HG02798 (cell line): ENCODE results near the gene CBX7.
A peak's percentile ranks its signal among the peaks of the same experiment; 100 is the strongest.

Experiments used
- ATAC-seq: cut with Tn5 transposase; IDR thresholded peaks from one replicate; pipeline ENCODE4 v1.9.1; 2021; ENCODE audit warnings: mild to moderate bottlenecking; ENCODE audit not compliant: unreplicated experiment, poor library complexity

CBX7 gene

DNA sequence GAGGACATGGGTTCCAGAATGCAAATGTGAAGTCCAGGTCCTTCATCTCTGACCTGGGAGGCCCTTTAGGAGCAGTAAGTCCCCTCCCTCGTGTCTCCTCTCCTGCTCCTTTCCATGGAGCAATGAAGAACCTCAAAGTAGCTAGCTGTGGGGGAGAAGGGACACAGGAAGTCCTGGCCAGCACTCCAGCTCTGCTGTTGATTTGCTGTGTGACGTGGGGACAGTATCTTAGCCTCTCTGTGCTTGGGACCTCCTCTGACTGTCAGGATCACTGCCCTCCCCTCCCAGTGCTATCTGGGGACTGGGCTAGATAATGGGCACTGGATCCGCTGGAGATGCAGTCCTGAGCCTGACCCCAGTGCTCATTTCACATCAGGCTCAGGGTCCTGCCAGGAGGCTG, 56.5 kb downstream of the CBX7 start:
- no peak for ATAC-seq

GRCh38 chr22:39094717-39095389, 57.6 kb downstream of the CBX7 start:
- ATAC-seq, result no peak

- peak; percentile 33 for ATAC-seq
These were observed 60.2 kb downstream of the CBX7 start for GRCh38 chr22:39092111-39092862.

DNA sequence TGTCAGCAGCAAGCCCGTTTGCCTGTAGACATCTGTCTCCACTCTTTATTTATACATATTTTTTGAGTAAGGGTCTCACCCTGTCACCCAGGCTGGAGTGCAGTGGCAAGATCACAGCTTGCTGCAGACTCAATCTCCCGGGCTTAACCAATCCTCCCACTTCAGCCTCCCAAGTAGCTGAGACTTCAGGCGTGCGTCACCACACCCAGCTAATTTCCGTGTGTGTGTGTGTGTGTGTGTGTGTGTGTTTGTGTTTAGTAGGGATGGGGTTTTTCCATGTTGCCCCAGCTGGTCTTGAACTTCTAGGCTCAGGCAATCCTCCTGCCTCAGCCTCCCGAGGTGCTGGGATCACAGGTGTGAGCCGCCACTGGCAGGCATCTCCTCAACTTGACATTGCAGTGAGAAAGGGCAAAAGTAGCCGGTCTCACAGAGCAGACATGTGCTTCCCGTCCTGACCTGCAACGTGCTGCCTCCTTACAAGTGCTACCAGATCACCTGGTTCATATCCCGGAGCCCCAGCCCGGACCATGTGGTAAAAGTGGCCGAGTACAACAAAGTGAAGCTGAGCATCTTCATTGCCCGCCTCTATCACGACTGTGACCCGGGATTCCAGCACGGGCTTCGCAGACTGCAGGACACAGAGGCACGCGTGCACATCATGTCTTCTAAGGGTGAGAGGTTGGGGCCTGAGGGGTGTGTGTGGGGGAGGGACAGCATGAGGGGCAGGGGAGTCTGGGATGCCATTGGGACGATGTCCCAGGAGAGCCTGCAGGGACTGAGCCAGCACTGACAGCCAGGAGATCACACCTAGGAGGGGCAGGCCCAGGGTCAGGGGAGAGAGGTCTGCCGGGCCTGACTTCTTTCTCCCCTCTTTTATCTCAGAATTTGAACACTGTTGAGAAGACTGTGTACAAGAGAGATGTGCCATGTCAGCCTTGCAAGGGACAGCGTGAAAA, 61.1 kb downstream of the CBX7 start:
- ATAC-seq, result peak; percentile 8

DNA sequence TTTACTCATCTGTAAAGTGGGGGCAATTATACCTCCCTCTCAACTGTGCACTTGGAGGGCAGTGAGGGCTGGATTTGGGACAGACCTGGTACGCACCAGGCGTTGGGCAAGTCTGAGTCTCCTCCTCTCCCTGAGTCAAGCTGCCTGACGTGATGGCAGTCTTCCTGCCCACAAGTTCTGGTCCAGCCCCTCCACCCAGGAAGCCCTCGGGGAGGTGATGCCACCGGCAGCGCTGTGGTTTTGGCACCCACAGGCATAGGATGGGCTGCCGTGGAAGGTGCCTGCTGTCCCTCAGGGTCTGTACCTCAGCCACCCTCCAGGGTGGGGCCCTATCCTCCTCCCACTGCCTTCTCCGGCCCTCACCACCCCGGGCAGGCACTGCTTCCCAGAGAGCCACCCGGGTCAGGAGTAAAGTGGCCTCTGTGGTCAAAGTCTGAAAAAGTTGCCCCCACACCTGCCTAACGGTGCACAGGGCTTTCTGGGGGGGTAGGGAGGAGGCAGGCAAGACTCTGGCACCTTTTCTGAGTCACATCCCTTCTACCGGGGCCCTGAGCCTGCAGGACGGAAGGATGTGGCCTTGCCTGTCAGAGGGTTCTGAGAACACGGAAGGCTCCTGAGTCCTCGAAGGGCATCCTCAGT, 61.9 kb downstream of the CBX7 start:
- ATAC-seq, result no peak

- ATAC-seq, result no peak
These were observed 62.6 kb downstream of the CBX7 start for GRCh38 chr22:39089928-39090327.

DNA sequence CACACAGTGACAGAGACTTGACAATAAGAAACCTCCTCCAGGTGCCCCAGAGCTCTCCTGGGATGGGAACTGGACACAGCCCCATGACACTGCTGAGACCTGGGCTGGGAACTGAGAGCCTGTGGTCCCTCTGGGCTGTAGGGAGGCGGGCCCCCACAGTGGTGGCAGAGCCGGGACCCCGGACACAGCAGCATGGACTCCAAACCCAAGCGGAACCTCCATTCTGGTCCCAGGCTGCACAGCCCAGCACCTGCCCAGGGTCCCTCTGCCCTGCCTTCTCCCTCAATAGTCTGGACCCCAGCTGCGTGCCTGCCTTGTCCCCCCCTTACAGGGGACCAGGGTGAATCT, 63.8 kb downstream of the CBX7 start:
- ATAC-seq, result no peak

GRCh38 chr22:39087881-39088684, 64.4 kb downstream of the CBX7 start:
- ATAC-seq, result no peak

GRCh38 chr22:39087098-39087497, 65.4 kb downstream of the CBX7 start:
- no peak for ATAC-seq

GRCh38 chr22:39084666-39085065, 67.8 kb downstream of the CBX7 start:
- ATAC-seq, result no peak

DNA sequence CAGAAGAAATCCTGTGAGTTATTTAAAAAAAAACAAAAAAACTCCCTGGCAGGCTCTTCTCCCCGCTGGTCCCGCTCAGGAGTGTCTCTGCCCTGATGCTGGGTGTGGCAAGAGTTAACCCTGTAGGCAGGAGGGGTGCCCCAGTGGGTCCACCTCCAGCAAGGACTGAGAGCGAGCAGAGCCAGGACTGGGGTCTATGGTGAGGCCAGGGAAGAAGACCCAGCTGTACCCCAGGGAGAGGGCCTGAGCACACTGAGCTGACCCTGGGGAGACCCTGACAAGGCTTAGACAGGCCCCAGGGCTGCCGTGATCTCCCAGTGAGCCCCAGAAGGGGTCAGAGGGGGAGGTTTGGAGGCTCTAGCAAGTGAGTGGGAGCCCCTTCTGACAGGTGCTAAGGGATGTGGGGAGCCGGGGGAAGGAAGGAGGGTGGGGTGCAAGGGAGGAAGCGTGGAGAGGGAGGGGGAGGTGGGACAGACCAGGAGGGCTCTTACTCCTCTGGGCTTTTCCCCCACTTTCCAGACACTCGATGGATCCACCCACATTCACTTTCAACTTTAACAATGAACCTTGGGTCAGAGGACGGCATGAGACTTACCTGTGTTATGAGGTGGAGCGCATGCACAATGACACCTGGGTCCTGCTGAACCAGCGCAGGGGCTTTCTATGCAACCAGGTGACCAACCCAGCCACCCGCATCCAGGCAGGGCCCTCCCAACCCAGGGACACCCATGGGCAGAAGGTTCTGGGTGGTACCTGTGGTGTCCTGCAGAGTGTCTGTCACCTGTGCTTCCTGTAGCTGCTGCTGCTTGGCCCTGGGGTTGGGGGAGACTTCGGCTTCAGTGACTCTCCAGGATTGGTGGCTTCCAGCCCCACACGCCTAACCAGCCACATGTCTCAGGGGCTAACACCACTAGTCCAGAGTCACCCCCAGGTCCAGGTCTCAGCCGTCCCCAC, 69.0 kb downstream of the CBX7 start:
- no peak for ATAC-seq

- ATAC-seq, result no peak
These were observed 70.9 kb downstream of the CBX7 start for GRCh38 chr22:39081598-39081997.

GRCh38 chr22:39081016-39081415, 71.5 kb downstream of the CBX7 start:
- ATAC-seq, result no peak
